DMS79 treated with DMSO at 0.1 percent for 48 hours (cell line): ENCODE measurements around the gene ORC5.

ENCODE experiments used
- DNase-seq: peaks from one replicate; lab custom pipeline; 2025; lab: John Stamatoyannopoulos, UW

Gene ORC5

DNA sequence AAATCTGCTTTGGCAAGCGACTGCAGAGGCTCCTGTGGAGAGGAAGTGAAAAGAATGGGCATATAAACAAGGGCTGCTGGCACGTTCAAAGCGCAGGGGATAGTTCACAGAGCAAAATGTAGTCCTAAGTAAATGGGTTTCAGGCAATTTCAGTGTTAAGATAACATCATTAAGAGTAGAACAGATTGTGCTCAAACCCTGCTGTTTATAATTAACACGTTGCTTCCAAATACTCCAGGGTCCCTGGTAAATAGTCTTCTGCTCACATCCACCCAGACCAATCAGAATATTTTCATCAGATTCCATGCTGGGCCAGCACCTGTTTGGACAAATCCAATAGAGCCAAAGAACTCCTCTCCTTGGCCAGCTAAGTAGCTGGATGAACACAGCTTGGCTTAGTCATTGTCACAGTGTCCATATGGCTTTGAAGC lies 81.4 kb downstream of the ORC5 start:
- DNase-seq: no peak

DNA sequence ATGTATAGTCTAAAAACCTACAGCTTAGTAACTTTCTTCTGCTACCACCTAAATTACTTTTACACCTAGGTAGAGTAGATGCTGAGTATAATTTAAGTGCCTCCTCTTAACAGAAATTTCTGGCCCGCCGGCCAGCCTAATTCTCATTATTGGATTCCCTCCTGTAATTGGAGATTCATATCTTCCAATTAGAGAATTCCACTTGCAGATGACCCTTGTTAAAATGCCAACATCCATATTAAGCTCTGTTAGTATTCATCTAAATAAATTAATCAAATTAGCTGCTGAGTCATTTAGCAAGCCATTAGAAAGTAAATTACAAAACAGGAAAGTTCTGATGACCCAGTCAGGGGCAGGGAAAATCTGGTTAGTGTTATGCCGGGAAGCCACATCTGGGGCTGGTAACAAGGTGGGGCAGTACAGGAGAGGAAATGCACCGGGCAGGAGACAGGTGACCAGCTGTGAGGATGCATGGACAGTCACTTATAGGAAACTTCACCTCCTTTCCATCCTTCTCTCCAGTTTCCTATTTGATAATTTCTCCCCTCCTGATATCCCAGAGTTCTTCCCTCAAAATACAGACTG lies 82.8 kb downstream of the ORC5 start:
- no peak for DNase-seq

DNA sequence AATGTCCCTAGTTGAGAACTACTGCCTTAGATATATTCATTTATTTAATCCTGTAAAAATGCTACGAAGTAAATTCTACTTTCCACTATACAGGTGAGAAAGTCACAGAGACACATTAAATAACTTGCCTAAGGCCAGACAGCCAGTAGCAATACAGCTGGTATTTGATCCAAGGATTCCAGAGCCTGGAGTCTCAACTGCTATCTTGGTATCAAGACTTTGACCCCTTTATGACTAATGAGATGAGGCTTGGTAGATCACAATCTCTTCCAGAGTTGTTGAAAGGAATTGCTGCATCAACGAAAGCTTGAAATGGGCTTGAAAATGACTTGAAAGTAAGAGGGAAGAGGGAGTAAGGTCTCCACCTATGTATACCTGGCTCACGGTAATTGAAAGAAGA lies 83.3 kb downstream of the ORC5 start:
- no peak for DNase-seq

GRCh38 chr7:104123786-104124185 lies 84.0 kb downstream of the ORC5 start:
- no peak for DNase-seq

DNA sequence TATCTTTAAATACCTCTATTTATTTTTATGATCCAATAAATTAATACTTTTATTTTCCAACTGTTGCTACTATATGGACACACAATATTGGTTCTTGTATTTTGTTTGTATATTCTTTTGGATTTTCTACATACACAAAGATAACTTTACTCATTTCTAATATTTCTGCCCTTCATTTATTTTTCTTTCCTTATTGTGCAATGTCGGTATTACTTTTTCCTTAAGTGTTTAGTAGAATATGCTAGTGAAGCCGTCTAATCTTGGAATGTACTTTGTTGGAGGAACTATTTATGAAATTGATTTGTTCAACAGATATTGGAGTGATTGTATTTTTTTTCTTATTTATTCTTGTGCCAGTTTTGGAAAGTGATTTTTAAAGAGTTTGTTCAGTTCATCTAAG lies 94.0 kb downstream of the ORC5 start:
- DNase-seq: no peak

DNA sequence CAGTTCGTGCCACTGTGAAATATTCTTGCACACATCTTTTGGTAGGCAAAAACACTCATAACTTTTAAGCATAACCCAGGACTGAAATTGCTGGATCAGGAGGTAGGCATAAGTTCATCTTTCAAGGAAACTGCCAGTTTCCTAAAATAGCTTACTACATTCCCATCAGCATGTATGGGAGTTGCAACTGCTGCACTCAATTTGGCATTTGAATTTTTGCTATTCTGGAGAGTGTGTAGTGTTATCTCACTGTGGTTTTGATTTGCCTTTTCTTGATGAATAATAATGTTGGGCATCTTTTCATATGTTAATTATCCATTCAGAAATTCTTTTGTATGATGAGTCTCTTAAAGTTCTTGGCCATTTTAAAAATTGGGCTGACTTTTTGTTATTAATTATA lies 95.2 kb downstream of the ORC5 start:
- DNase-seq: no peak

DNA sequence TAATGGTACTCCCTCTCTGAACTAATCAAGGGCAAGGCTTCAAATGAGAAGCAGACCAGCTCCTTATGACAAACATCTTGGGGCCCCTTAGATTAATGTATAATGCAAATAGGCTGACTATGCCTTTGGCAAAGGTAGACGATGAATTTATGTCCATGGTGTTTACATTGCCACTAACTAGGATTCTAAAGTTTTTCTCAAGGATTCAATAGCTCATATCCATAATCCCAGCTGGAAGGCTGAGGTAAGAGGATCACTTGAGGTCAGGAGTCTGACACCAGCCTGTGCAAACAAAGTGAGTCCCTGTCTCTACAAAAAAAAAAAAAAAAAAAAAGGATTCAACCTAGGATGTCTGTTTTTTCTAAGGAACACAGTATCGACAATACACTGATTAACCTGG lies 96.5 kb downstream of the ORC5 start:
- no peak for DNase-seq

DNA sequence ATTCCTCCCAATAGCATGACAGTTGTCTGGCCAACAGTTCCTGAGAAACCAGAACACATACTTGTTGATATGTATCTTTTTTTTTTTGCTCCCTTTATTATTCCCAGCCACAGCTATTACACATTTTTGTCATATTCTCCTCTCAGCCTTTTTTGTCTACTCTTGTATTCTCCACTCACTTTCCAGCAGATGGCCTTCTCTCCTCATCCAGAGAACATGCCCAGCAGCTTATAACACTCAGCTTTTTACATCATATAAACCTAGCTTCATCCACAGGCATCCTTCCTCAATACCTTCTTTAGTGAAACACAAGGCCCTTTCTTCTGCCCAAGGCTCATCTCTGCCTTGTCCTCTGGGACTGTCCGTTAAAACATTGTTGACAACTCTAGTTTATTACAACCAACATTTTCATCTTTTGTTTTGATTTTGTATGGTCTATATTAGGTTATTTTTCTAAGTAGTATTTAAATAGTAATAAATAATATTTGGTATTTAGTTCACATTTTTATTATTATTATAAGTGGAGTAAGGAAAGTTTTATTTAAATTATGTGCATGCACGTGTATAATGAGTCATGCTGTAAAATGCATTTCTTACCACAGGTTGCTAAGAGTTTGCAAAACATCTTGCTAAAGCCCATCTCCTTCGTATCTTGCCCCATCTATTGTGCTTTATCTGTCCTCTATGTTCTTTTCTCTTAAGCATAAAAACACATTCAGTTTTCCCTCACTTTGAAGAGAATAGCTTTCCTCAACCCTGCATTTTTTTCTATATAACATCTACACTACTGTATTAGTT lies 101.5 kb downstream of the ORC5 start:
- no peak for DNase-seq

- DNase-seq: no peak
Observed at GRCh38 chr7:104098890-104099289, 108.9 kb downstream of the ORC5 start.

- no peak for DNase-seq
Observed at GRCh38 chr7:104096683-104097082, 111.1 kb downstream of the ORC5 start.

- no peak for DNase-seq
Observed at GRCh38 chr7:104093127-104093526, 114.7 kb downstream of the ORC5 start.

DNA sequence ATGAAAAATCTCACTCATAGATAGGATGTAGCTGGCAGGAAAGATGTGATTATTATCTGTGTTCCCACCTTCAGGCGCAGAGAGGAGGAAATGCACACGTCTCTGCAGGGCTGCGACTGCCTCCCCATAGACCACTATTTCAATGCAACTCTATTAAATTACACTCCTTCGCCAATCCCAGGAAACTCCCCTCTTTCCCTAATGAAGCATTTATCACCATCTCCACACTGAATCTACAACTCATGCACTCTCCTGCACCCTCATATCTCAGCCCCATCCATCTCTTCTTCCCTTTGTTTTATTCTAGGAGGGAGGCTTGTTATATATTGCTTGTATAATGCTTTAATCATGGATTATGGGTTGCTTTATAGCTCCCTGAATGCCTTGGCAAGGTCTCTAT lies 116.6 kb downstream of the ORC5 start:
- no peak for DNase-seq

GRCh38 chr7:104089612-104090011 lies 118.2 kb downstream of the ORC5 start:
- no peak for DNase-seq

- DNase-seq: no peak
Observed at GRCh38 chr7:104089061-104089460, 118.8 kb downstream of the ORC5 start.
